ENCODE results near the gene EIPR1. TPM values are rescaled to one million over a fixed set of nuclear protein-coding genes. Genes with fewer than 3 reads are reported as not detected.

EIPR1 gene
- total RNA-seq, 1 experiment from 2014 or later = 22.8 TPM

- H3K27me3 Mint-ChIP-seq (ENCODE audit: low read depth) = no peaks in the 10 kb centered on the region
- no peak overlapping the region for H3K27ac Mint-ChIP-seq
- no peak for ATAC-seq
- peaks cover 16% of the 10 kb centered on the region; the same call in 1 of the 2 replicates for H3K36me3 Mint-ChIP-seq
- CTCF ChIA-PET = no interaction called here
- POLR2A ChIA-PET = no interaction called here
- H3K4me3 Mint-ChIP-seq = no peak overlapping the region
- peaks cover 13% of the 10 kb centered on the region for H3K4me1 Mint-ChIP-seq
- no peak for DNase-seq (ENCODE audit: low spot score)
- H3K9me3 Mint-ChIP-seq = no peaks in the 10 kb centered on the region
- TF ChIP-seq JAZF1 (CRISPR knock-in tag; IDR thresholded peaks at IDR 0.05) = no peak
- no peak for TF ChIP-seq AR (CRISPR knock-in tag; IDR thresholded peaks at IDR 0.05)
- no peak for TF ChIP-seq NR3C1 (CRISPR knock-in tag; conservative IDR thresholded peaks at IDR 0.05; ENCODE audit: low read depth)
- no peak for TF ChIP-seq ZNF671 (CRISPR knock-in tag; IDR thresholded peaks at IDR 0.05)
- TF ChIP-seq GTF2I (CRISPR knock-in tag; conservative IDR thresholded peaks at IDR 0.05) = no peak
- TF ChIP-seq ELF4 (CRISPR knock-in tag; IDR thresholded peaks at IDR 0.05; ENCODE audit: low read depth) = no peak
- TF ChIP-seq OVOL2 (CRISPR knock-in tag; IDR thresholded peaks at IDR 0.05; ENCODE audit: borderline replicate concordance) = no peak
- TF ChIP-seq IRF1 (CRISPR knock-in tag; IDR thresholded peaks at IDR 0.05) = no peak
- TF ChIP-seq CTCF (IDR thresholded peaks at IDR 0.05) = no peak
- TF ChIP-seq ZNF263 (CRISPR knock-in tag; IDR thresholded peaks at IDR 0.05; ENCODE audit: low read depth) = no peak
- no peak for TF ChIP-seq USF1 (CRISPR knock-in tag; IDR thresholded peaks at IDR 0.05)
- TF ChIP-seq SMAD4 (CRISPR knock-in tag; IDR thresholded peaks at IDR 0.05) = no peak
- no peak for TF ChIP-seq TP53 (CRISPR knock-in tag; IDR thresholded peaks at IDR 0.05)
- TF ChIP-seq PRRX2 (CRISPR knock-in tag; IDR thresholded peaks at IDR 0.05) = no peak
- TF ChIP-seq TCF7 (CRISPR knock-in tag; IDR thresholded peaks at IDR 0.05; ENCODE audit: low read depth) = no peak
- TF ChIP-seq NR1H2 (CRISPR knock-in tag; IDR thresholded peaks at IDR 0.05) = no peak
- no peak for TF ChIP-seq STAT6 (CRISPR knock-in tag; conservative IDR thresholded peaks at IDR 0.05; ENCODE audit: low read depth)
- TF ChIP-seq ZBTB21 (CRISPR knock-in tag; IDR thresholded peaks at IDR 0.05; ENCODE audit: borderline replicate concordance) = no peak
- no peak for TF ChIP-seq SP1 (CRISPR knock-in tag; conservative IDR thresholded peaks at IDR 0.05)
Observed at GRCh38 chr2:3192920-3193319, 184.7 kb downstream of the EIPR1 start.
